Upper lobe of right lung (tissue), 1 donor: Measurements from ENCODE around the gene TULP4. TPM values are rescaled to one million over a fixed set of nuclear protein-coding genes. Genes with fewer than 3 reads are reported as not detected.
"Not testable (repeated sequence)": the region's sequence is repeated elsewhere in the genome, so short reads cannot be mapped to it uniquely, and the experiment has no call there.

Experiments
- ATAC-seq: fragments of 200-7000 bp; cut with Tn5 transposase; one replicate; pipeline ENCODE4 v1.9.1; 2020; ENCODE audit warnings: mild to moderate bottlenecking, moderate library complexity
- DNase-seq: peaks from one replicate; pipeline ENCODE4 v3.0.0-alpha.2; 2020
- H3K27ac ChIP-seq: fragments of 200-600 bp; one replicate; pipeline ENCODE4 v1.8.0; 2022
- H3K27me3 ChIP-seq: fragments of 200-600 bp; one replicate; pipeline ENCODE4 v1.8.0; 2022; ENCODE audit warnings: mild to moderate bottlenecking
- H3K36me3 ChIP-seq: fragments of 200-600 bp; one replicate; pipeline ENCODE4 v1.8.0; 2022
- H3K4me1 ChIP-seq: fragments of 200-600 bp; one replicate; pipeline ENCODE4 v1.8.0; 2022
- H3K4me3 ChIP-seq: fragments of 200-600 bp; one replicate; pipeline ENCODE4 v1.8.0; 2022; ENCODE audit warnings: mild to moderate bottlenecking
- H3K9me3 ChIP-seq: fragments of 200-600 bp; one replicate; pipeline ENCODE4 v1.8.0; 2022
- intact Hi-C: fragments of 100-400 bp; cut with DNase I; formaldehyde crosslinking; loops from one replicate; pipeline ENCODE4 v1.11.0; 2022
- total RNA-seq: library from RNA; stranded (reverse); fragmentation: NEBNext Ultra II Directional; extraction: Animal tissue kit (Norgen Biotek cat#: 25700); gene quantifications from one replicate; pipeline ENCODE4 v1.2.1, GENCODE V29; 2021
- TF ChIP-seq, protein P1 (sequence below): fragments of 200-600 bp; IDR thresholded peaks from one replicate; pipeline ENCODE4 v1.8.0; 2022; ENCODE audit warnings: antibody characterized with exemption
- donor health status: DM: no; HTN: yes; CAD: no; lungs with severe emphysema.

Gene TULP4
- total RNA-seq, 1 donor from 2014 or later, result 94.1 TPM

- Histone ChIP-seq H3K9me3 (no peaks in the 10 kb centered on the region), H3K4me3 (no peak overlapping the region), H3K27ac (no peak overlapping the region), H3K36me3 (no peaks in the 10 kb centered on the region), H3K27me3 (no peaks in the 10 kb centered on the region), H3K4me1 (no peaks in the 10 kb centered on the region)
- DNase-seq (no peak), ATAC-seq (no peak)
- TF ChIP-seq, protein P1, sequence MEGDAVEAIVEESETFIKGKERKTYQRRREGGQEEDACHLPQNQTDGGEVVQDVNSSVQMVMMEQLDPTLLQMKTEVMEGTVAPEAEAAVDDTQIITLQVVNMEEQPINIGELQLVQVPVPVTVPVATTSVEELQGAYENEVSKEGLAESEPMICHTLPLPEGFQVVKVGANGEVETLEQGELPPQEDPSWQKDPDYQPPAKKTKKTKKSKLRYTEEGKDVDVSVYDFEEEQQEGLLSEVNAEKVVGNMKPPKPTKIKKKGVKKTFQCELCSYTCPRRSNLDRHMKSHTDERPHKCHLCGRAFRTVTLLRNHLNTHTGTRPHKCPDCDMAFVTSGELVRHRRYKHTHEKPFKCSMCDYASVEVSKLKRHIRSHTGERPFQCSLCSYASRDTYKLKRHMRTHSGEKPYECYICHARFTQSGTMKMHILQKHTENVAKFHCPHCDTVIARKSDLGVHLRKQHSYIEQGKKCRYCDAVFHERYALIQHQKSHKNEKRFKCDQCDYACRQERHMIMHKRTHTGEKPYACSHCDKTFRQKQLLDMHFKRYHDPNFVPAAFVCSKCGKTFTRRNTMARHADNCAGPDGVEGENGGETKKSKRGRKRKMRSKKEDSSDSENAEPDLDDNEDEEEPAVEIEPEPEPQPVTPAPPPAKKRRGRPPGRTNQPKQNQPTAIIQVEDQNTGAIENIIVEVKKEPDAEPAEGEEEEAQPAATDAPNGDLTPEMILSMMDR, result no peak
- intact Hi-C loops, result no loop called here
These were observed 212.0 kb downstream of the TULP4 start for GRCh38 chr6:158524311-158524710.

GRCh38 chr6:158527858-158528257 is 215.6 kb downstream of the TULP4 start:
- ATAC-seq, H3K27ac ChIP-seq, DNase-seq, intact Hi-C loops, H3K4me1 ChIP-seq, H3K27me3 ChIP-seq, H3K4me3 ChIP-seq, H3K36me3 ChIP-seq, H3K9me3 ChIP-seq: not testable (repeated sequence)

DNA sequence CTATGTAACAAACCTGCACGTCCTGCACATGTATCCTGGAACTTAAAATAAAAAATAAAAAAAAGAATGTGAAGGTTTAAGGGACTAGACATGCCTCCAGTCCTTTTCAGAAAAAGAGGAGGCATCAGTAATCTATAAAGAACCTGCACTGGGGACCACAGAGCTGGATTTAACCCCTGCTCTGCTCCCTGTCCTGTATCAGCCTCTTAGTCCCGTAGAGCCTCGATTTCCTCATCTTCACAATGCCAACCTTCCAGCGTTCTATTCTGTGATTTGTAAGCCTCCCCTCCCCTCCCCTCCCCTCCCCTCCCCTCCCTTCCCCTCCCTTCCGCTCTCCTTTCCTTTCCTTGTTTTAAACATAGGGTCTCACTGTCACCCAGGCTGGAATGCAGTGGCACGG is 216.6 kb downstream of the TULP4 start:
- TF ChIP-seq, protein P1, result no peak
- H3K27me3 ChIP-seq, result no peaks in the 10 kb centered on the region
- H3K36me3 ChIP-seq, result no peaks in the 10 kb centered on the region
- H3K9me3 ChIP-seq, result no peaks in the 10 kb centered on the region
- H3K4me1 ChIP-seq, result no peaks in the 10 kb centered on the region
- H3K27ac ChIP-seq, result no peak overlapping the region
- intact Hi-C loops, result no loop called here
- no peak for ATAC-seq
- no peak overlapping the region for H3K4me3 ChIP-seq
- DNase-seq, result no peak

GRCh38 chr6:158529629-158530028 is 217.4 kb downstream of the TULP4 start:
- no peaks in the 10 kb centered on the region for H3K27me3 ChIP-seq
- intact Hi-C loops, result no loop called here
- TF ChIP-seq, protein P1, result no peak
- H3K27ac ChIP-seq, result no peak overlapping the region
- no peaks in the 10 kb centered on the region for H3K9me3 ChIP-seq
- H3K4me1 ChIP-seq, result no peaks in the 10 kb centered on the region
- no peak for ATAC-seq
- no peaks in the 10 kb centered on the region for H3K36me3 ChIP-seq
- DNase-seq, result no peak
- no peak overlapping the region for H3K4me3 ChIP-seq

DNA sequence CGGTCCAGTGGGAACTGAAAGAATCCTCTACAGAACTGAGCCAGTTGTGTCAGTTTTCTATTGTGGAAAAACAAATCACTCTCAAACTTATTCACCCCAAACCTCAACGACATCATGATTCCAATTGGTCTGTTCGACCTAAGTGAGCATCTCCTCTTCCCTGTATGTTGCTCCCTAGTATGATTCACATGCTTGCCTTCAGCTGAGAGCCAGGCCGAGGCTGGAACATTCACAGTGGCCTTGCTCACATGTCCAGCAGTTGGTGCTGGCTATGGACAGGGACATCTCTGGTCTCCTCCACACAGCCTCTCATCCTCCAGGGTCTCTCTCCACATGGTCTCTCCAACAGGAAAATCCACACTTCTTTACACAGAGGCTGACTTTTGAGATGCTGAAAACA is 219.3 kb downstream of the TULP4 start:
- Histone ChIP-seq H3K36me3 (no peaks in the 10 kb centered on the region), H3K27ac (no peak overlapping the region), H3K4me1 (no peaks in the 10 kb centered on the region), H3K27me3 (peaks cover 5% of the 10 kb centered on the region), H3K9me3 (no peaks in the 10 kb centered on the region), H3K4me3 (no peak overlapping the region)
- ATAC-seq, result no peak
- intact Hi-C loops, result no loop called here
- TF ChIP-seq, protein P1, result no peak
- no peak for DNase-seq

DNA sequence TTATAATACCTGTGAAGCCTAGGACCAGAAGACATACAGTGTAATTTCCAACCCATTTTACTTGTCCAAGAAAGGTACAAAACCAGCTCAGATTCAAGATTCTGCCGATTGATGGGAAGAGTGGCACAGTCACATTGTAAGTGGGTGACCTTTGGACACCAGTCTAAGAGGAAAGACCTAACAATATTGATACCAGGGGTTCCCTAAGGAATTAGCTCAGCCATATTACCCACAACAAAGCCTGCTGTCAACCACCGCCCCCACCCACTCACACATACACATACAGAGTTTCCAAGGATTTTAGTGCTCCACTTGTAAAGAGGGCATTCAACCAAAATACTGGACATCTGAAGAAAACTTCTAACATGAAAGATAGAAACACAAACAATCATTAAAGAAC is 219.7 kb downstream of the TULP4 start:
- no peak overlapping the region for H3K27ac ChIP-seq
- H3K36me3 ChIP-seq, result no peaks in the 10 kb centered on the region
- no peak for ATAC-seq
- intact Hi-C loops, result no loop called here
- no peak for DNase-seq
- no peaks in the 10 kb centered on the region for H3K9me3 ChIP-seq
- peaks cover 6% of the 10 kb centered on the region for H3K27me3 ChIP-seq
- TF ChIP-seq, protein P1, result no peak
- H3K4me3 ChIP-seq, result no peak overlapping the region
- H3K4me1 ChIP-seq, result no peaks in the 10 kb centered on the region
